Transverse colon (tissue), 4 donors: ENCODE results near the gene SNTG2. TPM values are rescaled to one million over a fixed set of nuclear protein-coding genes. Genes with fewer than 3 reads are reported as not detected.

Experiments
- DNase-seq: peaks from one replicate; pipeline ENCODE4 v3.0.0-alpha.2; 2019
- H3K27ac ChIP-seq, 4 donors: fragments of 200-600 bp; sonication (generic); 2 replicates each; pipeline ENCODE4 v1.5.1; 2016 to 2018; ENCODE audit warnings: inconsistent platforms in 4 of 4
- H3K27me3 ChIP-seq: fragments of 200-600 bp; sonication (generic); 2 replicates; pipeline ENCODE4 v1.5.1; 2017; ENCODE audit warnings: inconsistent platforms
- H3K36me3 ChIP-seq, 4 donors: fragments of 200-600 bp; sonication (generic); 2 replicates each; pipeline ENCODE4 v1.5.1; 2017 to 2019; ENCODE audit warnings: inconsistent platforms in 4 of 4
- H3K4me1 ChIP-seq, 4 donors: fragments of 200-600 bp; sonication (generic); 2 replicates each; pipeline ENCODE4 v1.5.1; 2017 to 2020; ENCODE audit warnings: inconsistent platforms in 4 of 4
- H3K4me3 ChIP-seq, 4 donors: fragments of 200-600 bp; sonication (generic); 1 replicate in 1 of 4; 2 replicates in 3 of 4; pipeline versions ENCODE4 v1.5.1 to v1.6.1; 2017 to 2019; ENCODE audit warnings: inconsistent platforms in 4 of 4
- H3K9me3 ChIP-seq, 2 donors: fragments of 200-600 bp; sonication (generic); 2 replicates each; pipeline ENCODE4 v1.5.1; 2017 to 2019; ENCODE audit warnings: inconsistent platforms in 2 of 2
- CTCF ChIP-seq, 5 experiments: fragments of 200-600 bp in 3 of 5; fragments of 450-650 bp in 2 of 5; sonication (generic) in 3 of 5; IDR thresholded peaks; 1 replicate in 2 of 5; 2 replicates in 3 of 5; pipeline ENCODE4 v1.5.1; 2016 to 2017; ENCODE audit warnings: antibody characterized with exemption in 5 of 5, inconsistent platforms in 3 of 5, mild to moderate bottlenecking in 2 of 5, moderate library complexity in 1 of 5
- EP300 ChIP-seq: sonication (generic); formaldehyde crosslinking; IDR thresholded peaks from one replicate; pipeline ENCODE4 v1.6.1; 2017; ENCODE audit warnings: antibody characterized with exemption, low read depth
- POLR2A ChIP-seq: fragments of 450-650 bp; IDR thresholded peaks from one replicate; pipeline ENCODE4 v1.6.1; 2016; ENCODE audit warnings: antibody characterized with exemption, mild to moderate bottlenecking, moderate library complexity
- POLR2AphosphoS5 ChIP-seq, 3 donors: sonication (generic); formaldehyde crosslinking; IDR thresholded peaks; one replicate each; pipeline ENCODE4 v1.6.1; 2016; ENCODE audit warnings: antibody characterized with exemption in 3 of 3
- WGBS, 2 donors: methylation state at CpG; one replicate each; pipeline ENCODE4 v1.1.5; 2018; ENCODE audit warnings: low coverage in 1 of 2; 5-methylcytosine and 5-hydroxymethylcytosine counted together
- in situ Hi-C, 4 donors: fragments of 200-750 bp; cut with MboI; loops; one replicate each; pipeline versions ENCODE4 v1.15.0 to v1.15.1; 2017; ENCODE audit warnings: low sequenced_read_pairs in 3 of 4, low pct_ligation_motif_present in 1 of 4, low pct_unique_long_range_greater_than_20kb in 1 of 4
- intact Hi-C: fragments of 100-400 bp; cut with DNase I; formaldehyde crosslinking; loops from one replicate; pipeline ENCODE4 v1.15.1; 2023; ENCODE audit warnings: low total_unique reads
- total RNA-seq, 4 donors: library from RNA; depleted of rRNA; stranded (reverse); fragments of >200 nt; gene quantifications; one replicate each; pipeline ENCODE4 v1.1.0, GENCODE V29; 2016

The SNTG2 gene
- total RNA-seq, 4 donors from 2014 or later = 0.55 to 4.9 (median 1.5) TPM

DNA sequence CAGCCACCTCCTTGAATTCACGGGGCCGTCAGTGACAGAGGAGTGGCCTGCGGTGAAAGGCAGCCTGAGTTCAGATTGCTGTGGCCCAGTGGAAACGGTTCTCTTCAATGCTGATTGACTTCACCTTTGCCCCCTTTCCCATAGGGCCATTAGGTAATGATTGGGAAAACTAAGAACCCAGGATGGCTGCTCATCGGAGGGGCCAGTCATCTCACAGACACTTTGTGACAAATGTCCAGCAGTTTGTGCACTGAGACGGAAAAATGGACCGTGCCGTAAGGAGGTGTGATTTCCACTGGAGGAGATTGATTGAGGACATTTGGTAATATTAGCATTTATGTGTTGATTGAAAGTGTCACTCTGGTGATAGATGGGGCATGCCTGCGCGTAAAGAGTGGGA is 402.9 kb downstream of the SNTG2 start:
- intact Hi-C loops = no loop called here
- Histone ChIP-seq H3K36me3 (no peaks in the 10 kb centered on the region), H3K4me1 (no peaks in the 10 kb centered on the region), H3K9me3 (peaks cover 4 to 8% of the 10 kb centered on the region in 2 donors), H3K27me3 (no peaks in the 10 kb centered on the region), H3K4me3 (no peak overlapping the region), H3K27ac (no peak overlapping the region)
- no peak for DNase-seq
- WGBS, 2 donors = 79 to 85% methylated on average over 7 to 10 of the region's 10 CpGs
- in situ Hi-C loops = no loop called here
- TF ChIP-seq EP300 = no peak
- TF ChIP-seq CTCF (IDR thresholded peaks at IDR 0.05) = no peak
- no peak for TF ChIP-seq POLR2AphosphoS5 (IDR thresholded peaks at IDR 0.05)
- no peak for TF ChIP-seq POLR2A

GRCh38 chr2:1360144-1360543 is 409.5 kb downstream of the SNTG2 start:
- in situ Hi-C loops = no loop called here
- intact Hi-C loops = no loop called here
- no peaks in the 10 kb centered on the region for H3K4me1 ChIP-seq
- H3K36me3 ChIP-seq = no peaks in the 10 kb centered on the region
- DNase-seq = no peak
- H3K27ac ChIP-seq = no peak overlapping the region
- H3K9me3 ChIP-seq = no peaks in the 10 kb centered on the region
- H3K4me3 ChIP-seq = no peak overlapping the region
- H3K27me3 ChIP-seq = no peaks in the 10 kb centered on the region
- TF ChIP-seq EP300 (no peak), POLR2A (no peak), POLR2AphosphoS5 (IDR thresholded peaks at IDR 0.05) (no peak), CTCF (IDR thresholded peaks at IDR 0.05) (no peak)
- WGBS, 2 donors = 79% methylated on average over 1 of the region's 1 CpG; no CpG with 5 or more reads in 1 of the 2 donors

GRCh38 chr2:1360557-1361250 is 410.1 kb downstream of the SNTG2 start:
- WGBS, 2 donors = 53 to 79% methylated on average over 2 to 6 of the region's 6 CpGs
- Histone ChIP-seq H3K27ac (no peak overlapping the region), H3K4me1 (no peaks in the 10 kb centered on the region), H3K4me3 (no peak overlapping the region), H3K27me3 (no peaks in the 10 kb centered on the region), H3K9me3 (no peaks in the 10 kb centered on the region), H3K36me3 (no peaks in the 10 kb centered on the region)
- intact Hi-C loops = no loop called here
- DNase-seq = no peak
- in situ Hi-C loops = no loop called here
- TF ChIP-seq POLR2A = no peak
- no peak for TF ChIP-seq CTCF (IDR thresholded peaks at IDR 0.05)
- no peak for TF ChIP-seq EP300
- TF ChIP-seq POLR2AphosphoS5 (IDR thresholded peaks at IDR 0.05) = no peak

- no peaks in the 10 kb centered on the region for H3K36me3 ChIP-seq
- in situ Hi-C loops (no loop called here), intact Hi-C loops (no loop called here)
- 80 to 89% methylated on average over 1 to 2 of the region's 2 CpGs for WGBS, 2 donors
- H3K4me3 ChIP-seq = no peak overlapping the region
- no peaks in the 10 kb centered on the region for H3K9me3 ChIP-seq
- H3K27ac ChIP-seq = no peak overlapping the region
- TF ChIP-seq CTCF (IDR thresholded peaks at IDR 0.05) (no peak), POLR2AphosphoS5 (IDR thresholded peaks at IDR 0.05) (no peak), POLR2A (no peak), EP300 (no peak)
- no peaks in the 10 kb centered on the region for H3K27me3 ChIP-seq
- H3K4me1 ChIP-seq = no peaks in the 10 kb centered on the region
- DNase-seq = no peak
Observed at GRCh38 chr2:1363367-1363766, 412.7 kb downstream of the SNTG2 start.
